GM21423 (cell line): ENCODE data around the gene ATP6AP1.

Source experiments
- ATAC-seq: cut with Tn5 transposase; IDR thresholded peaks from one replicate; pipeline ENCODE4 v1.9.1; 2021; ENCODE audit warnings: mild to moderate bottlenecking, moderate library complexity; ENCODE audit not compliant: unreplicated experiment

Gene ATP6AP1

GRCh38 chrX:154470914-154471568, 42.6 kb downstream of the ATP6AP1 start:
- no peak for ATAC-seq

- ATAC-seq, result no peak
Measured at GRCh38 chrX:154471839-154472684, 43.6 kb downstream of the ATP6AP1 start.

- ATAC-seq, result no peak
Measured at GRCh38 chrX:154472685-154473632, 44.5 kb downstream of the ATP6AP1 start.

GRCh38 chrX:154473683-154474082, 45.2 kb downstream of the ATP6AP1 start:
- no peak for ATAC-seq

- no peak for ATAC-seq
Measured at GRCh38 chrX:154476821-154477220, 48.3 kb downstream of the ATP6AP1 start.

- ATAC-seq, result no peak
Measured at GRCh38 chrX:154477891-154478477, 49.5 kb downstream of the ATP6AP1 start.

- ATAC-seq, result peak; percentile 88
Measured at GRCh38 chrX:154478728-154479622, 50.5 kb downstream of the ATP6AP1 start, which contains the start of gene LAGE3. Gene LAGE3, minus strand, starts transcription at chrX:154479281. Its CDS starts 366 bp downstream, at chrX:154478915.

GRCh38 chrX:154481195-154481594, 52.7 kb downstream of the ATP6AP1 start:
- no peak for ATAC-seq

GRCh38 chrX:154481911-154482601, 53.6 kb downstream of the ATP6AP1 start:
- no peak for ATAC-seq

- no peak for ATAC-seq
Measured at GRCh38 chrX:154482786-154483185, 54.3 kb downstream of the ATP6AP1 start.

GRCh38 chrX:154483325-154483724, 54.8 kb downstream of the ATP6AP1 start:
- no peak for ATAC-seq

- no peak for ATAC-seq
Measured at GRCh38 chrX:154484255-154485149, 56.0 kb downstream of the ATP6AP1 start.

- ATAC-seq, result no peak
Measured at GRCh38 chrX:154485150-154486051, 56.9 kb downstream of the ATP6AP1 start.

- peak; percentile 5 for ATAC-seq
Measured at GRCh38 chrX:154486052-154486395, 57.5 kb downstream of the ATP6AP1 start.
